ENCODE results near the gene GJD3. TPM values are rescaled to one million over a fixed set of nuclear protein-coding genes. Genes with fewer than 3 reads are reported as not detected.
"Not testable (repeated sequence)": the region's sequence is repeated elsewhere in the genome, so short reads cannot be mapped to it uniquely, and the experiment has no call there.

The GJD3 gene
- total RNA-seq, 1 donor from 2014 or later = not detected

DNA sequence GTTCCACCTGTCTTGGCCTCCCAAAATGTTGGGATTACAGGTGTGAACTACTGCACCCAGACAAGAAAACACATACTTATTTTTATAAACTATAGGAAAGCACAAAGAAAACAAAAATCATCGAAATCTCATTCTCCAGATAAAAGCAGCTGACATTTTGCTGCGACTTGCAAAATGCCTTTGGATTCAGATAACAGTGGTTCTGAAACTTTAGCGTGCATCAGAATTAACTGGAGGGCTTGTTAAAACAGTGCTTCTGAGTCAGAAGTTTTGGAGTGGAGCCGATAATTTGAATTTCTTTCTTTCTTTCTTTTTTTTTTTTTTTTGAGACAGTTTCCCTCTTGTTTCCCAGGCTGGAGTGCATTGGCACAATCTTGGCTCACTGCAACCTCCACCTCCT lies 17.7 kb upstream of the GJD3 start:
- Mint-ChIP-seq H3K4me1 (no peaks in the 10 kb centered on the region), H3K27me3 (no peaks in the 10 kb centered on the region), H3K4me3 (no peak overlapping the region), H3K9me3 (no peaks in the 10 kb centered on the region), H3K27ac (no peak overlapping the region), H3K36me3 (ENCODE audit: low read depth) (no peaks in the 10 kb centered on the region)
- ATAC-seq (ENCODE audit: low read depth) (no peak), DNase-seq (no peak)
- intact Hi-C loops (cut with micrococcal nuclease) = no loop called here
- CTCF ChIA-PET = no interaction called here
- TF ChIP-seq CTCF (IDR thresholded peaks at IDR 0.05) = no peak
- POLR2A ChIA-PET = no interaction called here

- ChIA-PET CTCF (no interaction called here), POLR2A (no interaction called here)
- no peaks in the 10 kb centered on the region for H3K36me3 Mint-ChIP-seq (ENCODE audit: low read depth)
- H3K4me3 Mint-ChIP-seq = no peak overlapping the region
- no peak for DNase-seq
- no peak overlapping the region for H3K27ac Mint-ChIP-seq
- peaks cover 3% of the 10 kb centered on the region for H3K4me1 Mint-ChIP-seq
- intact Hi-C loops (cut with micrococcal nuclease) = no loop called here
- TF ChIP-seq CTCF (IDR thresholded peaks at IDR 0.05) = no peak
- no peak for ATAC-seq (ENCODE audit: low read depth)
- peaks cover 3% of the 10 kb centered on the region for H3K27me3 Mint-ChIP-seq
- H3K9me3 Mint-ChIP-seq = peaks cover 2% of the 10 kb centered on the region
Measured at GRCh38 chr17:40378966-40379365, 14.4 kb upstream of the GJD3 start.

DNA sequence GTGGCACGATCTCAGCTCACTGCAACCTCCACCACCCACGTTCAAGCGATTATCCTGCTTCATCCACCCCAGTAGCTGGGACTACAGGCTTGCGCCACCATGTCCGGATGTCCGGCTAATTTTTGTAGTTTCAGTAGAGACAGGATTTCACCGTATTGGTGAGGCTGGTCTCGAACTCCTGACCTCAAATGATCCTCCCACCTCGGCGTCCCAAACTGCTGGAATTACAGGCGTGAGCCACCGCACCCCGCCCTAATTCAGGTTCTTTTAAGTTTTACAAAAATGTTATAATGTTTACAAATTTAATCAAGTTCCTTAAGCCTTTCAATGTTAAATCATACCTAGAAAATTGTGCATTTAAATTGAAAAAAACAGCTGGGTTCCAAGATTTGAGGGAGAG lies 13.3 kb upstream of the GJD3 start:
- H3K9me3 Mint-ChIP-seq = peaks cover 2% of the 10 kb centered on the region
- POLR2A ChIA-PET = interaction anchor here (0.6 kb wide), 1 partner anchor 28 kb away, joined by 3 read pairs; no protein-coding TSS in a partner anchor
- no peak for TF ChIP-seq CTCF (IDR thresholded peaks at IDR 0.05)
- ATAC-seq (ENCODE audit: low read depth) (no peak), DNase-seq (no peak)
- peaks cover 3% of the 10 kb centered on the region for H3K27me3 Mint-ChIP-seq
- peaks cover 3% of the 10 kb centered on the region for H3K4me1 Mint-ChIP-seq
- no peaks in the 10 kb centered on the region for H3K36me3 Mint-ChIP-seq (ENCODE audit: low read depth)
- no peak overlapping the region for H3K27ac Mint-ChIP-seq
- CTCF ChIA-PET = no interaction called here
- no peak overlapping the region for H3K4me3 Mint-ChIP-seq
- intact Hi-C loops (cut with micrococcal nuclease) = no loop called here

DNA sequence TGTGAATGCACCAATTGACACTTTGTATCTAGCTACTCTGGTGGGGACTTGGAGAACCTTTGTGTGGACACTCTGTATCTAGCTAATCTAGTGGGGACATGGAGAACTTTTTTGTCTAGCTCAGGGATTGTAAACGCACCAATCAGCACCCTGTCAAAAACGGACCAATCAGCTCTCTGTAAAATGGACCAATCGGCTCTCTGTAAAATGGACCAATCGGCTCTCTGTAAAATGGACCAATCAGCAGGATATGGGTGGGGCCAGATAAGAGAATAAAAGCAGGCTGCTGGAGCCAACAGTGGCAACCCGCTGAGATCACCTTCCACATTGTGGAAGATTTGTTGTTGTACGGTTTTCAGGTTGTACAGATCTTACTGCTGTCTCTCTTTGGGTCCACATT lies 12.0 kb upstream of the GJD3 start:
- H3K27me3 Mint-ChIP-seq; CTCF ChIA-PET; ATAC-seq (ENCODE audit: low read depth); H3K36me3 Mint-ChIP-seq (ENCODE audit: low read depth); H3K9me3 Mint-ChIP-seq; intact Hi-C loops (cut with micrococcal nuclease); H3K27ac Mint-ChIP-seq; H3K4me1 Mint-ChIP-seq; DNase-seq; POLR2A ChIA-PET; H3K4me3 Mint-ChIP-seq: not testable (repeated sequence)

DNA sequence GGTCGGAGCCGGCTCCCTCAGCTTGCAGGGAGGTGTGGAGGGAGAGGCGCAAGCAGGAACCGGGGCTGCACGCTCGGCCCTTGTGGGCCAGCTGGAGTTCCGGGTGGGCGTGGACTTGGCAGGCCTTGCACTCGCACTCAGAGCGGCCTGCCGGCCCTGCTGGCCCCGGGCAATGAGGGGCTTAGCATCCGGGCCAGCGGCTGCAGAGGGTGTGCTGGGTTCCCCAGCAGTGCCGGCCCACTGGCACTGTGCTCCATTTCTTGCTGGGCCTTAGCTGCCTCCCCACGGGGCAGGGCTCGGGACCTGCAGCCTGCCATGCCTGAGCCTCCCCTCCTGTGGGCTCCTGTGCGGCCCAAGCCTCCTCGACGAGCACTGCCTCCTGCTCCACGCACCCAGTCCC lies 11.2 kb upstream of the GJD3 start:
- intact Hi-C loops (cut with micrococcal nuclease); H3K4me1 Mint-ChIP-seq; ATAC-seq (ENCODE audit: low read depth); H3K9me3 Mint-ChIP-seq; POLR2A ChIA-PET; DNase-seq; H3K4me3 Mint-ChIP-seq; H3K27ac Mint-ChIP-seq; H3K36me3 Mint-ChIP-seq (ENCODE audit: low read depth); H3K27me3 Mint-ChIP-seq; CTCF ChIA-PET: not testable (repeated sequence)

- no peaks in the 10 kb centered on the region for H3K36me3 Mint-ChIP-seq (ENCODE audit: low read depth)
- POLR2A ChIA-PET = no interaction called here
- intact Hi-C loops (cut with micrococcal nuclease) = no loop called here
- no peak overlapping the region for H3K27ac Mint-ChIP-seq
- CTCF ChIA-PET = interaction anchor here (0.9 kb wide), 1 partner anchor 158 kb away, joined by 3 read pairs; no protein-coding TSS in a partner anchor
- H3K27me3 Mint-ChIP-seq = peaks cover 3% of the 10 kb centered on the region
- no peak for DNase-seq
- peaks cover 2% of the 10 kb centered on the region for H3K9me3 Mint-ChIP-seq
- H3K4me1 Mint-ChIP-seq = peaks cover 5% of the 10 kb centered on the region
- no peak overlapping the region for H3K4me3 Mint-ChIP-seq
- no peak for TF ChIP-seq CTCF (IDR thresholded peaks at IDR 0.05)
- no peak for ATAC-seq (ENCODE audit: low read depth)
Measured at GRCh38 chr17:40374821-40375498, 10.4 kb upstream of the GJD3 start.
